GM19239 (cell line): ENCODE data around the gene HOMER3.
"Not testable (repeated sequence)": the region's sequence is repeated elsewhere in the genome, so short reads cannot be mapped to it uniquely, and the experiment has no call there.

Experiments used
- DNase-seq: peaks from one replicate; pipeline ENCODE4 v3.0.0; 2011; ENCODE audit warnings: low spot score; ENCODE audit not compliant: insufficient read length
- FAIRE-seq: peaks from 2 replicates; lab custom pipeline; 2011; peaks lifted over from hg19 to GRCh38; lab: Jason Lieb, UNC

Gene HOMER3

DNA sequence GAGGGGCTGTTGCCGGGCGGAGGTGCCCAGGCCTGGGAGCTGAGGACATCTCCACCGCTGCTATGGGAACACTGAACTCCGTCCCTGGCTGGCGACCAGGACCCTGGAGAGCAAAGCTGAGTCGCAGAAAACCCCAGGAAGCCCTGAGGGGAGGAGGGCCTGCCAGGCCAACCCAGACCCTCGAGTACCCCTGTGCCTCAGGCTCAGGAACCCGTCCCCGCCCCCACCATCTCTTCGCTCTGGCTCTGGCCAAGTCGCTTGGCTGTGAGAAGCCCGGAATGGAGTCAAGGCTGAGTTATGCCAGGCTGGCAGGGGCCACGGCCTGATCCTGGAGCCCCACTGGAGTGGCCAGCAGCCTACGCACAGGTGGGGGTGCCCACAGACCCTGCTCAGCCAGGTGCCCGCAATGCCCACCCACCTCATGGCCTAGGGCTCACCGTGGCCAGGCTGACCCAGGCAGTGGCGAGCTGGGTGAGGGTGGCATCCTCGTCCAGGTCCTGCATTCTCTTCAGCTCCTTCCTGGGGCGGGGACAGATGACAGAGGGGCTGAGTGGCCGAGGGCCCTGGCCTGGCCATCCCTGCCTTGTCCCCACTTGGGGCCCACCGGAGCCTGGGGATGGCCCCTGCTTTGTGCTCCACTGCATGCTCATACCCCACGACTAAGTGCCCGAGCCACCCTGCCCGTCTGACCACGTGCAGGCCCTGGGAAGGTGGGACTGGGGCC is 36.5 kb downstream of the HOMER3 start:
- FAIRE-seq (no peak), DNase-seq (no peak)

DNA sequence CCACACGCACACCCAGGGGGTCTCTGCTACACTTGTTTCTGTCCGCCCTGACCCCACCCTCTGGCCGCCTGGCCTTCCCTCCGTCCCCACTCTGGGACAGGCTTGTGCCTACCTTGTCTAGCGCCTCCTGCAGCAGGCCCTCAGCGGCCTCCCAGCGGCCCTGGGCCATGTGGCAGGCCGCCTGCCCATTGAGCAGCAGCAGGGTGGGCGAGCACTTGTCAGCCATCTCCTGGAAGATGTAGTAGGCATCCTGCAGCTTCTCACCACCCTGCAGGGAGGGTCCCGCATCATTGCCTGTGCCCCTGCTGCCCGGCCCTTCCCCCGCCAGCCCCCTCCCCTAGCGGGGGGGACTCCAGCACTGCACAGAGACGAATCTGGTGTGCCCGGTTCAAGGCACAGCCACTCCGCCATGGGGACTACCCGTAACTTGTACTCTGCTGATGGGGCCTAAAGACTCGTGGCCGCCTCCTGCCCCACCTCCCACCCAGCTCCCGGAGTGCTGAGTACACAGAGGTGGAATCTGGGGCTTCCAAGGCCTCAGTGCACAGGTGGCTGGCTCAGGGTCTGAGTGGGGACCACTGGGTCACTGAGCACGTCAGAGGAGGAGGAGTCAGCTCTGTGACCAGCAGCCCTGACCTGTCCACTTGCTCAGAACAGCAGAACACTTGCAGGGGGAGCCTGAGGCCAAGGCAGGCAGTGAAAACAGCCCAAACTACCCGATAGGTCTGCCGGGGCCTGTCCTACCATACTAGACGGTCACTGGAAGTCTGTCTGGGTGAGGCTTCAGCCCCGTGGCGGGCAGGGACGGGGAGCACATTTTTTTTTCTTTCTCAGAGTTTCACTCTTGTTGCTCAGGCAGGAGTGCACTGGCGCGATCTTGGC is 37.6 kb downstream of the HOMER3 start:
- FAIRE-seq (no peak), DNase-seq (no peak)

DNA sequence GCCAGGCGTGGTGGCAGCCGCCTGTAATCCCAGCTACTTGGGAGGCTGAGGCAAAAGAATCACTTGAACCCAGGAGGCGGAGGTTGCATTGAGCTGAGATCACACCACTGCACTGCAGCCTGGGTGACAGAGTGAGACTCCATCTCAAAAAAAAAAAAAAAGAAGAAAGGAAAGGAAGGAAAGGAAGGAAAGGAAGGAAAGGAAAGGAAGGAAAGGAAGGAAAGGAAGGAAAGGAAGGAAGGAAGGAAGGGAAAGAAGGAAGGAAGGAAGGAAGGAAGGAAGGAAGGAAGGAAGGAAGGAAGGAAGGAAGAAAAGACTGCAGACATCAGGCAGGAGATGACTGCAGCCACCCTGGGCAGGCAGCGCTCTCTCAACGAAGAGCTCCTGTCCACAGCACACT is 38.5 kb downstream of the HOMER3 start:
- FAIRE-seq, DNase-seq: not testable (repeated sequence)

DNA sequence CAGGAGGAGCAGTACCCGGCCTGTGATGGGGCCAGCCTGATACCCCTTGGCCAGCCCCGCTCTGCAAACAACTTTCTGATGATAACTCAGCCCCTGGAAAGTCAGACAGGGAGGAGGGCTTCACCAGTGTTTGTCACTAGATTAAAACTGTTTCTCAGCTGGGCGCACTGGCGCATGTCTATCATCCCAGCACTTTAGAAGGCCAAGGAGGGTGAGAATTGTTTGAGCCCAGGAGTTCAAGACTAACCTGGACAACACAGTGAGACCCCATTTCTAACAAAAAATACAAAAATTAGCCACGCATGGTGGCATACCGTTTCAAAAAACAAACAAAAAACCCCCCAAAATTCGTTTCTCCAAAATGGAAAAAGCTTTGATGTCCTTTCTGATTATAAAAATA is 39.5 kb downstream of the HOMER3 start:
- no peak for FAIRE-seq
- no peak for DNase-seq

DNA sequence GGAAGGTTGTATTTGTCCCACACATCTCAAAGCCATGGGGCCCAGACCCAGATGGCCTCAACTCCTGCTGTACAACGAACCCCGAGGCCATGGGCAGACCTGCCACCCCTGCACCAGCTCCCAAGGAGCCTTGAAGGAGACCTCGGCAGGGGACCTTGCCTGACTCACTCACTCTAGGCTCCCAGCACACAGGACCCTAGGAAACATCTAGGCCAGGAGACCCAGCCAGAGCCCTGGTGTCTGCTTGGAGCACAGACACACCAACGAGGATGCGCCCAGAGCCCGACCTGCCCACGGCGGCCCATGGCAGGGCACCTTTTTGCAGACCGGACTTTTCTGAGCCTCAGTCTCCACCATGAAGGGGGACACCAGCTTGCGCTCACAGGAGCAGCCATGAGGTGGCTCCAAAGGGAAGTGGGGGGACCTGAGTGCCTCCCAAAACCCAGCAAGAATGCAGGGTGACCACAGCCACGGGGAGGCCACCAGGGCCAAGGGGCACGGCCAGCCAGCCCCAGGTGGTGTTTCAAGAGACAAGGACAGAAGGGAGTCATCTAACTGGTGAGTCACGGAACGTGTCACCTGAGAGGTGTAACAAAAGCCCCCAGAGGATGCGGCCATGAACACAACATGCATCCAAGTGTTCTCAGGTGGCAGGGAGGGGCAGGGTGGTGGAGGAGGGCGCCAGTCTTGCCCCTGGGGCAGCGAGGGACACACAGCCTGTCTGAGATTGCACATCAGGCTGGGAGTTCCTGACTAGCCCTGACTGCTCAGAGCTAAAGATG is 40.1 kb downstream of the HOMER3 start:
- DNase-seq: no peak
- no peak for FAIRE-seq

DNA sequence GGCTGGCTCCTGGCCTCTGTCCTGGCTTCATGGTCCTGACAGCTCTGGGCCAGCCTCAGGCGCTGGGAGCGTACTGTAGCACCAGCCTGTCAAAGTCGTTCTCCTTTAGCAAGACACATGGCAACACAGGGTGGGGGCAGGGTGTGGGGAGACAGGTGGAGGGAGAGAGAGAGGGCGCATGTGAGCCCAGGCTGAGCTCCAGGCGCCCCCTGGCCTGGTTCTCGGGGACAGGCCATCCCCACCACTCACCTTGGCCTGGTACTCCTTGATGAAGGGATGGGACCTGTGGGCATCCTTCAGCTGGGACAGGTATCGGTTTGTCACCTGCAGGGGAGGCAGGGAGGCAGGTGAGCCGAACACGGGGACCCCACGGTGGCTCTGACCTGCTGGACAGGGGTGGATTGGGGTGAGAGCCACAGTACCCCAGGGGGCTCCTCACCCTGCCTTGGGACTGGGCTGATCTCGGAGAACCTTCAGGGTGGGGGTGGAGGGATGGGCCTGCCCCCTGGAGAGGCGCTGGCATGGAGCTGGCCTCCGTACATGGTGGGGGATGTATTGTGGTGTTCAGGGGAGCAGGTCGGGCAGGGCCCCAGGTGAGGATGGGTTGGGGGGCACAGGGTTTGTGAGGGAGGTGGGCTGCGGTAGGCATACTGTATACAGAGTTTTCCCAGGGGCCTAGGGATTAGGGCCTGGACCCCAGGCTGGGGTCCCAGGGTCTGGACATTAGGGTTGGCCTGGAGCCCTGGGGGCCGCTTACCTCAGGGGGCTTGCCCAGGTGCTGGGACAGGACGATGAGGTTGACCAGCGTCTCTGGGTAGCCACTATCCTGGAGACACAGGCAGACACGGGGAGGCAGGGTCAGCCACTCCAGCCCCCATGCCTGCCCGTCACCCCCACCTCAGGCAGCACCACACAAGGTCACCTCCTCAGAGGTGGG is 41.1 kb downstream of the HOMER3 start:
- FAIRE-seq (no peak), DNase-seq (no peak)

DNA sequence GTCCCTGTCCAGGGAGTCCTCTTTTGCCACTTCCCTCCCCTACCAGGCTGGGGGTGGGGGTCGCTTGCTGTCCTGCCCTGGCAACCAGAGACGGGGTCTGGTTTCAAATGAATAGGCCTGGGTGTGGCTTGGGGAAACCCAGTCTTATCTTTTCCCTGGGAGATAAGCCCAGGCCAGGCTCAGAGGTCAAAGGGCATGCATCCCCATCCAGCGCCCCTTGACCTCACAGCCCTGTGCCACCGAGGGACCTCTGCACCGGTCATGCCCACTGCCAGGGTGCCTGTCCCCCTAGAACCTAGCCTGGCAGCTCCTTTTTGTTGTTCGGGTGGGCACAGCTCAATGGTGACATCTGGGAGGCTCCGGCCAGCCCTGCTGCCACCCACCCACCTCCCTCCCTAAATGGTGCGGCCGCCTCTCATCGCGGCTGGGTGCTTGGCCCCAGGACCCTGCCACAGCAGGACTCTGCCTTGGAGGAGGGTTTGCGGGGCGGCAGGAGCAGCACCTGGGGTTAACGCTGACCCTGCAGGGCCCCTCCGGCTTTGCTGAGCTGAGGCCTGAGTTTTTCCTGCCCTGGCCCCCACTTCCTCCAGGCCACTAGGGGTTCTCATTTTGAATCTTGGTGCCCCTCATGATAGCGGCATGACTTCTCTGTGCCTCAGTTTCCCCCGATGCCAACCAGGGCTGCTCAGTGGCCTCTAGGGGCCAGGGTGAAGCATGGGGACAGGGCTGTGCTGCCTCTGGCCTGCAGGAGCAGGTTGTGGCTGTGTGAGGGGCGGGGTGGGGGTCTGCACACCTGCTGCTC is 42.2 kb downstream of the HOMER3 start:
- DNase-seq (no peak), FAIRE-seq (no peak)

DNA sequence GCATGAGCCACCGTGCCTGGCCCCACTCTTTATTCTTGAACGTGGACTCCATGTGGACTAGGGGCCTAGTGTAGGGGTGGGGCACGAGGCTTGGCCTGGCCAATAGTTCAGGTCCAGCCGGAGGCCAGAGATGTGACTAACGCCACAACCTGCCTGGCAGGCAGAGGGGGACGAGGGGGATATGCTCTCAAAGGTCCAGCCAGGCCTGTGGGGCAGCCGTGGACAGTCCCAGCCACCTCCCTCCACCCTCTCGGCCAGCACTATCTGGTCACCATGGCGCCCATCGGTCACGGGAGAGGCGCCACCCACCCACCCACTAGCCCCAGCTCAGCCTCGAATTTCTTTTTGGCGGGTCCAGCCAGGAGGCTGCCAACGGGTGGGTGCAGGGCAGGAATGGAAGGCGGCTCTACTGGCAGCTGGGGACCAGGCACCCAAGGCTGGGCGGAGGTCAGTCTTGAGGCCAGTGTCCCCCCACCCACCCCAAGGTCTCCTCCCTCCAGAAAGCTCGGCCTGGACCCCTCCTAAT is 42.9 kb downstream of the HOMER3 start:
- no peak for FAIRE-seq
- DNase-seq: no peak

DNA sequence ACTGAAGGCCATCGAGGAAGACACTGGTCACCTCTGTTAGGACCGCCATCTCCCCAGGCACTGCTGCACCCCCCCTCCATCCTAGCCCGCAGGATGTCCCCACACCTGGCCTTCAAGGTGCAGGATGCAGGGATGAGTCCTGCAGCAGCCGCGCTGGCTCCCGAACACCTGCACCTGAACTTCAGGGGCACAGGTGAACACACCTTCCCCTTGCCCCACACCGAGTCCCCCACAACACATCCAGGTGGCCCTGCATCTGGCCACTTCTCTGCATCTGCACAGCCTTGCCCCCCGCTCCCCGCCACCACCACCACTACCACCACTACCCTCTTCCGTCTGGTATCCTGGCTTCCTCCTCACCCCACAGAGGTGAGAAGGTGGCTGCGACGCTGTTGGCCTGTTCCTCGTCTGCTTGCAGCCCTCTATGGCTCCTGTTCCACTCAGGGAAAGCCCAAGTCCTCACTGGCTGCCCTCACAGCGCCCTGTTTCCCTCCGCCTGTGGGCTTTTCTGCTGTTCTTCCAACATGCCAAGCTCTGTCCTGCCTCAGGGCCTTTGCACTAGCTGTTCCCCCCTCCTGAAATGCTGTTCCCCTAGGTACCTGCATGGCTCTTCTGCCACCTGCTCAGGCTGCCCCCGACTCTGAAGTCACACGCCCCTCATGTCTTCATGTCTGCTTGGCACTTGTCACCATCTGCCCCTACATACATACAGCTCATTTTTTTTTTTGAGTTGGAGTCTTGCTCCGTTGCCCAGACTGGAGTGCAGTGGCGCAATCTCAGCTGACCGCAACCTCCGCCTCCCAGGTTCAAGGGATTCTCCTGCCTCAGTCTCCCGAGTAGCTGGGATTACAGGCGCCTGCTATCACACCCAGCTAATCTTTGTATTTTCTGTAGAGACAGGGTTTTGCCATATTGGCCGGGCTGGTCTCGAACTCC is 43.7 kb downstream of the HOMER3 start:
- DNase-seq (no peak), FAIRE-seq (no peak)

DNA sequence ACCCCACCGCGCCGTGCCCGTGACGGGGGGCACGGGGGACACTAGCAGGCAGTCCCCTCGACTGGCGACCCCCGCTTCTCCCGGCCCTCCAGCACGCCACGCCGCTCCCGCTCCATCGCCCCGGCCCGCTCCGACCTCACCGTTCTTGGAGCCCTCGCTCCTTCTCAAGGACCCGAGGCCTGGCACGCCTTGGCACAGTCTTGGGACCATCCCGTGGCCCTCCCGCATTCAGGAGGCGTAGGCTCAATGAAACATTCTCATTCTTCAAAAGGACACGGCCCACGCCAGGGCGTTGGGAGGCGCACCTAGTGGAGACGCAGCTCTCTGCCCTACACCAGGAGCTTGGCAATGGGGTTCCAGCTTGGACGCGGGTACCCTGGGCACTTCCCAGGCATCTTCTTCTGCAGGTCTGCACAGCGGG is 44.6 kb downstream of the HOMER3 start:
- DNase-seq: no peak

DNA sequence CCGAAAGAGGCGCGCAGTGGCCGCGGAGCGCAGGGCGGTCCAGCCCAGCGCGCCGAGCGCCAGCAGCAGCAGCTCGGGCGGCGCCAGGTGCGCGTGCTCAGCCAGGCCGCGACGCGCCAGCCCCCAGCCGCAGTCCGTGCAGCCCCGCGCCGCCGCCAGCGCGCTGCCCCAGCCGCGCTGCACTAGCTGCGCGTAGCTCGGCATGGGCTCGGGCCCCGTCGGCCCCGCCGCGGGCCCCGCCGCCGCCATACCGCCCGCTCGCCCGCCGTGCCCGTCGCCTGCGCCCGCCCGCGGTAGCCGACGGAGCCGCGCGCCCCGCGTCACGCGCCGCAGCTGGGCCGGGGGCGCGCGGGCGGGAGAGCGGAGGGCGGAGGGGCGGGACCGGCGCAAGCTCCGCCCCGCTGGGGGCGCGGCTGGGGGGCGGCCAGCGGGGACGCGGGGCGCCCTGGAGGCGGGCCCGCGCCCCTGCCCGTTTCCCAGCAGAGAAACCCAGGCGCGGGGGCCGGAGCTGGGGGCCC is 45.1 kb downstream of the HOMER3 start, which contains the start of gene CERS1:
CERS1 (minus strand) TSS at position 335 of the 518 bp plus-strand sequence; CDS start at position 249, 86 bp downstream.
- FAIRE-seq (no peak), DNase-seq (no peak)

More for the DNA sequence above, 44.6 kb downstream of the HOMER3 start:
- FAIRE-seq: no peak

DNA sequence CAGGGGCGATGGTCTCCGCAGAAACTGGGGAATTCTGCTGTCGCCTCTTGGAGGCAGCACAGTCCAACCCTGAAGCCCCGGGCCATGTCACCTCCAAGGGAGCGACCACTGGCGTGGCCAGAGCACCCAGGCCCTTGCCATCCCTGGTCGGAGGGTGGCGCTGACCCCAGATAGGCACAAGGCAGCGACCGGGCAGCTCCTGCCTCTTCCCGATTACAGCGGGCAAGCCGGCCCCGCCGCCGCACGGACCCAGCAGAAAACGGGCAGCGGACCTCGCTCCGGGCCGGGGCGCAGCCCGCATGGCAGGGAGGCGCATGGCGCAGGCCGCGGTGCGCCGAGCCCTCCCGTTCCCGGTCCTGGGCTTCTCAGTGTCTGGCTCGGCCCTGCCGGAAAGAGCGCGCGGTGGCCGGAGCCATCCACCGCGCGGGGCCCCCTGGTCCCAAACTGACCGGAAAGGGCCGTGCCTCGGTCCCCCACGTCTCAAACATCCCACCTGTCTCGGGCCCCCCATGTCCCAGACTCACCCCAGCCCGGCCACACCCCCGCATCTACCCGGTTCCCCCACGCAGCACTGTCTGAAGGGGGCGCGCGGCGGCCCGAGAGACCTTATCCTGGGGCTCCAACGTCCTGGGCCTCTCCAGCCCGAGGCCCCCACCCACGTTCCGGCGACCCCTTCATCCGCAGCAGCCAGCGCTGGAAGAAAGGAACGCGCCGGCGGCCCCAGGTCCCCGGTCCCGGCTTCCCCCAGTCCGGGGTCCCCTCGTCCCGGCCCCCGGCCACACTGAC is 45.8 kb downstream of the HOMER3 start:
- DNase-seq (no peak), FAIRE-seq (no peak)

DNA sequence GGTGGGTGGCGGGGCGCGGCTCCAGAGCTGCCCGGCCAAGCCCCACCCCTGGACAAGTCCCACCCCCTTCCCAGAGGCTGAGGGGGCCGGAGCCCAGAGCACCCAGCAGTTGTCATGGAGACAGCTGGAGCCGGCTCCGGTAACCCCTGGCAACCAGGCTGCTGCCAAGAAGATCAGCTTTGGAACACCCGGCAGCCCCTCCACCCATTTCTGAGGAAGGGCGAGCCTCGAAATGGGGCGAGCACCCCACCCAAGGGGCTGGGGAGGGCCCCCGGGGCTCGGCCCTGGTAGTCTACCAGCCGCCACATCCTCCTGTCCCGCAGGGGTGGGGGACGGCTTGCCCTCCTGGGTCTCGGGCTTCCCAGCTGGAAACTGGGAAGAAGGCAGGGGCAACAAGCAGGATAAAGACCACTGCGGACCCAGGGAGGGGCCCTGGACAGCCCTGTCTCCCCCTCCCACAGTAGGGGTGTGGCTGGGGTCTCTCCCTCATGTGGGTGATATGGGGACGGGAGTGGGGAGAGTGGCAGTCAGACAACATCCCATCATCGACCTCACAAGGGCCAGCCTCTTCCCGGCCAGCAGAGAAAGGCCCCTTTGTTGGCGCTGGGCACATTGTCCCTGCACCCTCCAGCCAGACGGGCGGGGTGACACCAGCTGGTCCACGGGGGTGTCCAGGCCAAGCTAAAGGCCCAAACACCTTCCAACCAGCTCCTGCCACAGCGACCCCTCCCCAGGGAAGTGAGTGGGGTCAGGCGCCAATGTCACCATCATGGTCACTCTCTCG is 46.6 kb downstream of the HOMER3 start:
- FAIRE-seq (no peak), DNase-seq (no peak)

DNA sequence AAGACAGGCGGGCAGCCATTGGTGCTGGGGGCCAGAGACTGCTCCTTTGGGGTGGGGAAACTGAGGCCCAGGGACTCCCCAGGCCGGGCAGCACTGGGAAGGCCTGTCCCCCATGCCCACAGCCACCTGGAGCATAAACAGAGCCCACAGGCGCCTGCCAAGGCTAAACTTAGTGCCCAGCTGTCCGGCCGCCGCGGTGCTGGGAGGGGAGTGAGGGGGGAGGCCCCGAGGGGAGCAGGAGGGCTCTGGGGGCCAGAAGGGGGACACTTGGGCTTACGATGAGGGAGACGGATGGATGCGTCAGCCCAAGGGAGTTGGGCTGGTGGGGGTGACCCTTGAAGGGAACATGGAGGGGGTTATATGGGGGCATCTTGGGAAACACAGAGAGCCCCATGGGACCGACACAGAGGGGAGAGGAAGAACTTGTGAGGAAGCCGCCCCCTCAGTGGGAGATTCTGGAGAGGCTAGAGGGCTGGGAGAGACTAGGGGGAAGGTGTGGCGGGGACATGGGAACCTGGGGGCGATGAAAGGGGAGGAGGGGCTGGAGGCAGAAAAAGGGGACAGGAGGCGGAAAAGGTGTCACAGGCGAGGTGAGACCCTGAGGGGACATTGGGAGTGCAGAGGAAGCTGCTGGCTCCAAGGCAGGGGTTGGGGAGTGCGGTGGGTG is 47.3 kb downstream of the HOMER3 start:
- DNase-seq (no peak), FAIRE-seq (no peak)
